GM12878 (cell line): Measurements from ENCODE around the gene RPS15A.

Experiments
- ETV6 ChIP-seq, 2 experiments: fragments of 450-650 bp in 1 of 2; IDR thresholded peaks in 1 of 2; conservative IDR thresholded peaks in 1 of 2; 2 replicates each; pipeline ENCODE4 v1.6.1; 2014; ENCODE audit warnings: antibody characterized with exemption in 1 of 2, borderline replicate concordance in 1 of 2, low read depth in 1 of 2, mild to moderate bottlenecking in 1 of 2, moderate library complexity in 1 of 2
- HDAC2 ChIP-seq: fragments of 200-600 bp; sonication (generic); IDR thresholded peaks from 2 replicates; pipeline ENCODE4 v1.6.1; 2017
- POLR2AphosphoS5 ChIP-seq: IDR thresholded peaks from 2 replicates; pipeline ENCODE4 v1.6.1; 2011; ENCODE audit warnings: mild to moderate bottlenecking, low read length, inconsistent platforms

GRCh38 chr16:18799500-18799899 is 9.4 kb upstream of the RPS15A start:
- TF ChIP-seq ETV6 (conservative IDR thresholded peaks at IDR 0.05 in 1 of 2, IDR thresholded peaks at IDR 0.05 in 1 of 2; ENCODE audit: borderline replicate concordance in 1 of 2, low read depth in 1 of 2) (no peak), POLR2AphosphoS5 (no peak), HDAC2 (no peak)
